H9 (cell line): ENCODE results near the gene C20orf202. TPM values are rescaled to one million over a fixed set of nuclear protein-coding genes. Genes with fewer than 3 reads are reported as not detected.

ENCODE experiments used
- DNase-seq: peaks from one replicate; pipeline ENCODE4 v3.0.0-alpha.2; 2017
- H2AFZ ChIP-seq: one replicate; pipeline ENCODE4 v1.6.1; 2013; ENCODE audit warnings: mild to moderate bottlenecking, low read length, control low read depth, moderate library complexity
- H2AK5ac ChIP-seq: 2 replicates; pipeline ENCODE4 v1.6.1; 2013; ENCODE audit warnings: low read length, control low read depth, mixed read lengths; ENCODE audit not compliant: insufficient read length
- H2BK120ac ChIP-seq: one replicate; pipeline ENCODE4 v1.6.1; 2013; ENCODE audit warnings: low read depth, mild to moderate bottlenecking, low read length, control low read depth, inconsistent platforms; ENCODE audit not compliant: poor library complexity, severe bottlenecking
- H2BK12ac ChIP-seq: 2 replicates; pipeline ENCODE4 v1.6.1; 2013; ENCODE audit warnings: low read length, control low read depth, mixed read lengths, low read depth; ENCODE audit not compliant: insufficient read length
- H2BK15ac ChIP-seq: 2 replicates; pipeline ENCODE4 v1.6.1; 2013; ENCODE audit warnings: low read depth, low read length, control low read depth
- H2BK20ac ChIP-seq: one replicate; pipeline ENCODE4 v1.6.1; 2013; ENCODE audit warnings: low read depth, mild to moderate bottlenecking, low read length, control low read depth, inconsistent platforms; ENCODE audit not compliant: poor library complexity, severe bottlenecking
- H2BK5ac ChIP-seq: 2 replicates; pipeline ENCODE4 v1.6.1; 2013; ENCODE audit warnings: low read length, control low read depth, mixed read lengths; ENCODE audit not compliant: insufficient read length
- H3K14ac ChIP-seq: 2 replicates; pipeline ENCODE4 v1.6.1; 2013; ENCODE audit warnings: low read length, control low read depth; ENCODE audit not compliant: insufficient read depth
- H3K18ac ChIP-seq: 2 replicates; pipeline ENCODE4 v1.6.1; 2013; ENCODE audit warnings: low read depth, mild to moderate bottlenecking, mixed read lengths, low read length, control low read depth; ENCODE audit not compliant: insufficient read length
- H3K23ac ChIP-seq: 2 replicates; pipeline ENCODE4 v1.6.1; 2013; ENCODE audit warnings: low read length, control low read depth, mixed read lengths, low read depth; ENCODE audit not compliant: insufficient read length
- H3K23me2 ChIP-seq: 2 replicates; pipeline ENCODE4 v1.6.1; 2013; ENCODE audit warnings: low read depth, mild to moderate bottlenecking, mixed read lengths, low read length, control low read depth; ENCODE audit not compliant: insufficient read length, poor library complexity, severe bottlenecking
- H3K27ac ChIP-seq: 2 replicates; pipeline ENCODE4 v1.5.1; 2013; ENCODE audit warnings: low read length, control low read depth, mixed read lengths, low read depth; ENCODE audit not compliant: insufficient read length
- H3K27me3 ChIP-seq: 2 replicates; pipeline ENCODE4 v1.6.1; 2013; ENCODE audit warnings: low read length, control low read depth, inconsistent platforms; ENCODE audit not compliant: insufficient read depth
- H3K4ac ChIP-seq: 2 replicates; pipeline ENCODE4 v1.6.1; 2013; ENCODE audit warnings: low read depth, mild to moderate bottlenecking, control low read depth, inconsistent platforms, low read length, moderate library complexity
- H3K4me1 ChIP-seq: 2 replicates; pipeline ENCODE4 v1.6.1; 2013; ENCODE audit warnings: low read length, control low read depth, inconsistent platforms; ENCODE audit not compliant: insufficient read depth
- H3K4me2 ChIP-seq: 2 replicates; pipeline ENCODE4 v1.6.1; 2013; ENCODE audit warnings: low read length, control low read depth, mixed read lengths; ENCODE audit not compliant: insufficient read length, insufficient read depth
- H3K56ac ChIP-seq: 2 replicates; pipeline ENCODE4 v1.6.1; 2013; ENCODE audit warnings: low read depth, mild to moderate bottlenecking, mixed read lengths, low read length, control low read depth; ENCODE audit not compliant: insufficient read length
- H3K79me1 ChIP-seq: 2 replicates; pipeline ENCODE4 v1.6.1; 2013; ENCODE audit warnings: low read depth, mild to moderate bottlenecking, moderate library complexity, low read length, control low read depth, inconsistent platforms; ENCODE audit not compliant: insufficient read depth, poor library complexity, severe bottlenecking
- H3K79me2 ChIP-seq: 2 replicates; pipeline ENCODE4 v1.6.1; 2013; ENCODE audit warnings: low read length, control low read depth, inconsistent platforms; ENCODE audit not compliant: insufficient read depth
- H3K9ac ChIP-seq: 2 replicates; pipeline ENCODE4 v1.6.1; 2013; ENCODE audit warnings: low read length, control low read depth, mixed read lengths; ENCODE audit not compliant: insufficient read length; ENCODE audit errors: extremely low read depth
- H3K9me3 ChIP-seq: one replicate; pipeline ENCODE4 v1.6.1; 2013; ENCODE audit warnings: low read depth, low read length, inconsistent platforms; ENCODE audit not compliant: control insufficient read depth
- H3T11ph ChIP-seq: one replicate; pipeline ENCODE4 v1.6.1; 2013; ENCODE audit warnings: mild to moderate bottlenecking, low read length, control low read depth, inconsistent platforms
- H4K20me1 ChIP-seq: one replicate; pipeline ENCODE4 v1.6.1; 2013; ENCODE audit not compliant: control insufficient read depth, insufficient read length, insufficient read depth
- H4K5ac ChIP-seq: 2 replicates; pipeline ENCODE4 v1.6.1; 2013; ENCODE audit warnings: low read depth, mild to moderate bottlenecking, mixed read lengths, low read length, control low read depth; ENCODE audit not compliant: insufficient read length
- H4K8ac ChIP-seq: replicated peaks from 2 replicates; pipeline ENCODE4 v1.6.1; 2013; ENCODE audit warnings: low read length, control low read depth, mixed read lengths, low read depth; ENCODE audit not compliant: insufficient read length
- H4K91ac ChIP-seq: 2 replicates; pipeline ENCODE4 v1.6.1; 2013; ENCODE audit warnings: low read depth, mild to moderate bottlenecking, moderate library complexity, mixed read lengths, low read length, control low read depth; ENCODE audit not compliant: insufficient read length
- H3K27ac Mint-ChIP-seq, 3 experiments: 2 replicates in 2 of 3; 3 replicates in 1 of 3; pipeline ENCODE4 v1.8.0; 2020 to 2021; ENCODE audit warnings: mixed read lengths in 3 of 3, mild to moderate bottlenecking in 1 of 3, moderate library complexity in 1 of 3
- H3K27me3 Mint-ChIP-seq: 2 replicates; pipeline ENCODE4 v1.8.0; 2021; ENCODE audit warnings: low read depth, mild to moderate bottlenecking, moderate library complexity, mixed read lengths
- H3K36me3 Mint-ChIP-seq, 3 experiments: 2 replicates in 2 of 3; 3 replicates in 1 of 3; pipeline ENCODE4 v1.8.0; 2020 to 2021; ENCODE audit warnings: low read depth in 3 of 3, mixed read lengths in 3 of 3; ENCODE audit not compliant: insufficient read depth in 1 of 3
- H3K4me1 Mint-ChIP-seq, 2 experiments: 2 replicates each; pipeline ENCODE4 v1.8.0; 2020; ENCODE audit warnings: mixed read lengths in 2 of 2
- H3K4me3 Mint-ChIP-seq, 2 experiments: 2 replicates in 1 of 2; 3 replicates in 1 of 2; pipeline ENCODE4 v1.8.0; 2020 to 2021; ENCODE audit warnings: mild to moderate bottlenecking in 2 of 2, mixed read lengths in 2 of 2, moderate library complexity in 1 of 2
- H3K9me3 Mint-ChIP-seq, 2 experiments: 2 replicates in 1 of 2; 3 replicates in 1 of 2; pipeline ENCODE4 v1.8.0; 2020; ENCODE audit warnings: mild to moderate bottlenecking in 2 of 2, mixed read lengths in 2 of 2, moderate library complexity in 1 of 2
- WGBS: extraction: QIAGEN DNeasy Blood & Tissue Kit; methylation state at CpG from one replicate; pipeline ENCODE4 v1.1.7; 2013; ENCODE audit warnings: missing lambda C conversion rate, low lambda C conversion rate, mixed read lengths; ENCODE audit not compliant: insufficient read length; ENCODE audit errors: extremely low coverage; 5-methylcytosine and 5-hydroxymethylcytosine counted together
- total RNA-seq: library from RNA; stranded (reverse); gene quantifications from 2 replicates; pipeline ENCODE4 v1.2.1, GENCODE V29; 2021
- TF ChIP-seq, protein P1 (sequence below): fragments of 200-600 bp; sonication (generic); conservative IDR thresholded peaks from 3 replicates; pipeline ENCODE4 v1.8.0; 2021; ENCODE audit warnings: antibody characterized with exemption, mild to moderate bottlenecking

The C20orf202 gene
- total RNA-seq, 1 experiment from 2014 or later, result 0.13 TPM

DNA sequence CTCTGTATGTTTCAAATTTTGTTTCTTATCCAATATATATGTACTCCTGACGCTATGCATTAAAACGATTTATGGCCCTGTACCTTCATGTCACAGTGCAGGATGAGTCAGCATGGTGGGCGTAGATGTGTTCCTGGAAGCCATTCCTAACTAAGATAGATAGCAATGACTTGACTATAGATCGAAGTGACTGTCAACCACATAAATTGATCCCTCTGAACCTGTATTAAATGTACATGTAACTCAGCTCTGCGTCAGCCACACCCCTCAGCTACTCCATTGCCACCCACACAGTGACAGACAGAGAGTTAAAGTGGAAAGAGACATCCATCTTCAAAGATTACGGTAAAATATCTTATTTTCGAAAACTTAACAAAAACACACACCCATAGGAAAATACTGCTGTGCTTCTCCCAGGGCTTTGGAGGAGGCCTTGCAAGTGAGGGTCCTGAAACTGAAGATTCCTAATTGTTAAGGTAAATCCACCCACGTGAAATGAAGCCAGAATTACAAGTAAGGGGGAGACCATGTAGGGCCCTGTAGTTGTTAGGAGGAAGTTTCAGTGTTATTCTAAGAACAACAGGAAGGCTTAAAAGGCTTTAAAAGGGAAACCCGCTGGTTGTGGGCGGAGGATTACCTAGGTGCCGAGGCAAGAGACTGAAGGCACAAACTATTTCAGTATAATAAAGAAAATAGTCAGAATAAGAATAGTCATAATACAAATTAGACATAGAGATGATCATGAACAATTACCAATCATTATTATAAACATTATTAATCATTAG, 12.3 kb downstream of the C20orf202 start:
- no peak overlapping the region for H3K9ac ChIP-seq
- no peaks in the 10 kb centered on the region for H3K23me2 ChIP-seq
- Mint-ChIP-seq H3K4me3 (no peak overlapping the region), H3K9me3 (peaks cover 14 to 21% of the 10 kb centered on the region in 2 experiments), H3K27me3 (peaks cover 40% of the 10 kb centered on the region), H3K36me3 (peaks cover 1 to 9% (median 2%) of the 10 kb centered on the region in 3 experiments; a peak in 3 of 7 replicates), H3K4me1 (peaks cover 34 to 39% of the 10 kb centered on the region in 2 experiments), H3K27ac (peak overlapping the region in 2 of 3 experiments; percentile 11 to 54; a peak in 2 of 7 replicates)
- no peaks in the 10 kb centered on the region for H3K79me1 ChIP-seq
- no peak overlapping the region for H4K5ac ChIP-seq
- no peak overlapping the region for H3K18ac ChIP-seq
- no peak overlapping the region for H2BK20ac ChIP-seq
- H2BK5ac ChIP-seq, result no peak overlapping the region
- no peak overlapping the region for H3K14ac ChIP-seq
- H3K23ac ChIP-seq, result no peak overlapping the region
- WGBS, result no CpG with 5 or more reads among the region's 11 CpGs
- no peak overlapping the region for H3K4me2 ChIP-seq
- H3K56ac ChIP-seq, result no peak overlapping the region
- no peak for DNase-seq
- peak overlapping the region; percentile 36 for H3T11ph ChIP-seq
- H2BK120ac ChIP-seq, result no peak overlapping the region
- no peaks in the 10 kb centered on the region for H3K9me3 ChIP-seq
- no peak overlapping the region for H2BK12ac ChIP-seq
- no peak overlapping the region for H4K8ac ChIP-seq
- TF ChIP-seq, protein P1, sequence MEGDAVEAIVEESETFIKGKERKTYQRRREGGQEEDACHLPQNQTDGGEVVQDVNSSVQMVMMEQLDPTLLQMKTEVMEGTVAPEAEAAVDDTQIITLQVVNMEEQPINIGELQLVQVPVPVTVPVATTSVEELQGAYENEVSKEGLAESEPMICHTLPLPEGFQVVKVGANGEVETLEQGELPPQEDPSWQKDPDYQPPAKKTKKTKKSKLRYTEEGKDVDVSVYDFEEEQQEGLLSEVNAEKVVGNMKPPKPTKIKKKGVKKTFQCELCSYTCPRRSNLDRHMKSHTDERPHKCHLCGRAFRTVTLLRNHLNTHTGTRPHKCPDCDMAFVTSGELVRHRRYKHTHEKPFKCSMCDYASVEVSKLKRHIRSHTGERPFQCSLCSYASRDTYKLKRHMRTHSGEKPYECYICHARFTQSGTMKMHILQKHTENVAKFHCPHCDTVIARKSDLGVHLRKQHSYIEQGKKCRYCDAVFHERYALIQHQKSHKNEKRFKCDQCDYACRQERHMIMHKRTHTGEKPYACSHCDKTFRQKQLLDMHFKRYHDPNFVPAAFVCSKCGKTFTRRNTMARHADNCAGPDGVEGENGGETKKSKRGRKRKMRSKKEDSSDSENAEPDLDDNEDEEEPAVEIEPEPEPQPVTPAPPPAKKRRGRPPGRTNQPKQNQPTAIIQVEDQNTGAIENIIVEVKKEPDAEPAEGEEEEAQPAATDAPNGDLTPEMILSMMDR, result no peak
- H4K91ac ChIP-seq, result no peak overlapping the region
- H2AFZ ChIP-seq, result peak overlapping the region; percentile 48
- no peak overlapping the region for H2AK5ac ChIP-seq
- H3K79me2 ChIP-seq, result no peaks in the 10 kb centered on the region
- H2BK15ac ChIP-seq, result no peak overlapping the region
- H3K27ac ChIP-seq, result no peak overlapping the region
- H3K27me3 ChIP-seq, result no peaks in the 10 kb centered on the region
- H3K4ac ChIP-seq, result no peak overlapping the region
- H3K4me1 ChIP-seq, result peaks cover 5% of the 10 kb centered on the region; the same call in 1 of the 2 replicates
- H4K20me1 ChIP-seq, result no peaks in the 10 kb centered on the region
